NCI-H2171 treated with DMSO at 0.1 percent for 48 hours (cell line): ENCODE data around the gene TM4SF4.

Experiments used
- DNase-seq: peaks from one replicate; lab custom pipeline; 2025; lab: John Stamatoyannopoulos, UW

TM4SF4 gene

GRCh38 chr3:149481491-149481890 lies 7.0 kb downstream of the TM4SF4 start:
- DNase-seq, result no peak

GRCh38 chr3:149486726-149487125 lies 12.2 kb downstream of the TM4SF4 start:
- no peak for DNase-seq

GRCh38 chr3:149487598-149488197 lies 13.2 kb downstream of the TM4SF4 start:
- DNase-seq, result no peak

- DNase-seq, result no peak
Observed at GRCh38 chr3:149489060-149489690, 14.7 kb downstream of the TM4SF4 start.

- DNase-seq, result no peak
Observed at GRCh38 chr3:149490260-149490971, 15.9 kb downstream of the TM4SF4 start.

GRCh38 chr3:149493315-149494021 lies 19.0 kb downstream of the TM4SF4 start:
- DNase-seq, result no peak

GRCh38 chr3:149494022-149494758 lies 19.7 kb downstream of the TM4SF4 start:
- peak; percentile 1 for DNase-seq

- DNase-seq, result no peak
Observed at GRCh38 chr3:149494759-149495580, 20.5 kb downstream of the TM4SF4 start.

GRCh38 chr3:149495581-149496125 lies 21.2 kb downstream of the TM4SF4 start:
- DNase-seq, result no peak

GRCh38 chr3:149496891-149497290 lies 22.4 kb downstream of the TM4SF4 start:
- DNase-seq, result no peak

- no peak for DNase-seq
Observed at GRCh38 chr3:149497966-149498670, 23.6 kb downstream of the TM4SF4 start.

GRCh38 chr3:149501524-149501923 lies 27.0 kb downstream of the TM4SF4 start:
- no peak for DNase-seq

- no peak for DNase-seq
Observed at GRCh38 chr3:149502438-149502837, 27.9 kb downstream of the TM4SF4 start.

GRCh38 chr3:149506540-149506939 lies 32.0 kb downstream of the TM4SF4 start:
- no peak for DNase-seq

- no peak for DNase-seq
Observed at GRCh38 chr3:149506965-149507364, 32.5 kb downstream of the TM4SF4 start.

GRCh38 chr3:149507491-149508324 lies 33.2 kb downstream of the TM4SF4 start:
- no peak for DNase-seq

GRCh38 chr3:149509526-149509925 lies 35.0 kb downstream of the TM4SF4 start:
- no peak for DNase-seq

GRCh38 chr3:149510480-149510879 lies 36.0 kb downstream of the TM4SF4 start:
- no peak for DNase-seq

GRCh38 chr3:149511040-149511626 lies 36.6 kb downstream of the TM4SF4 start:
- no peak for DNase-seq
